ENCODE measurements around the gene PANX1.

Gene PANX1

DNA sequence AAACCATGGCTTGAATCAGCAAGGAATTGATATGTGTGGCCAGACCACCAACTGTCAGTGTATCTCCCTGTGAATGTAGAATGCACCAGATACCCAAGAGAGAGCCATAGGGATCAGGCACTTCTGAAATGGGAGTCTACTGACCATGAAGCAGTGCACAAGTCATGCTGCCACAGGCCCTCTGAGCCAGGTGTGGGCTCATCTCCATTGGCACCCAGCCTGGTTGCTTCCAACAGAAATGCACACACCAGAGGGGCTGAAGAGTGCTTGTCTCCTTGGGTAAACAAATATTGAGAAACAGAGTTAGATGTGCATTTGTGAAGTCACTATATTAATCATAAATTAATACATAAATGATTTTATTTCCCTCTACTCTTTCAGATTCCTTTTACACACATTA, 28.4 kb upstream of the PANX1 start:
- no peak overlapping the region for H3K4me3 ChIP-seq (replicated peaks; ENCODE audit: low read depth, low read length)
- TF ChIP-seq, protein P1, sequence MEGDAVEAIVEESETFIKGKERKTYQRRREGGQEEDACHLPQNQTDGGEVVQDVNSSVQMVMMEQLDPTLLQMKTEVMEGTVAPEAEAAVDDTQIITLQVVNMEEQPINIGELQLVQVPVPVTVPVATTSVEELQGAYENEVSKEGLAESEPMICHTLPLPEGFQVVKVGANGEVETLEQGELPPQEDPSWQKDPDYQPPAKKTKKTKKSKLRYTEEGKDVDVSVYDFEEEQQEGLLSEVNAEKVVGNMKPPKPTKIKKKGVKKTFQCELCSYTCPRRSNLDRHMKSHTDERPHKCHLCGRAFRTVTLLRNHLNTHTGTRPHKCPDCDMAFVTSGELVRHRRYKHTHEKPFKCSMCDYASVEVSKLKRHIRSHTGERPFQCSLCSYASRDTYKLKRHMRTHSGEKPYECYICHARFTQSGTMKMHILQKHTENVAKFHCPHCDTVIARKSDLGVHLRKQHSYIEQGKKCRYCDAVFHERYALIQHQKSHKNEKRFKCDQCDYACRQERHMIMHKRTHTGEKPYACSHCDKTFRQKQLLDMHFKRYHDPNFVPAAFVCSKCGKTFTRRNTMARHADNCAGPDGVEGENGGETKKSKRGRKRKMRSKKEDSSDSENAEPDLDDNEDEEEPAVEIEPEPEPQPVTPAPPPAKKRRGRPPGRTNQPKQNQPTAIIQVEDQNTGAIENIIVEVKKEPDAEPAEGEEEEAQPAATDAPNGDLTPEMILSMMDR (IDR thresholded peaks at IDR 0.05; ENCODE audit: low read depth, low read length, missing control alignments), result no peak
- DNase-seq (ENCODE audit: extremely low read depth, low read depth), result no peak

DNA sequence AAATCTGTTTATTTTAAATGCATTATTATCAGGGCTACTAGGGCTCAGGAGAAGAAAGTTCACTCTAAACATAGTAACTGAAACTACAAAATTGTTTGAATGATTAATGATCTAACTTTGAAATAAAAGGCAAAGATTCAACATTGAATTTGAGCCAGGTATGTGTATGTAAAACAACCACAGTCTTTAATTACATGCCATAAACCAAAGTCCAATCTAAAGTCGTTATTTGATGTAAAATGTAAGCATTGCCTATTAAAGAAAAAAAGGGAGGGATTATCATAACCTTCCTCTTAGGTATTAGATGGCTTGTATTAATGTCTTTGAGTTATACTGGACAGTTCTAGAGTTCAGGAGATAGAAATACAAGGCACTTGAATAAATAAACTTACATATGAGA, 25.2 kb upstream of the PANX1 start:
- no peak for DNase-seq (ENCODE audit: extremely low read depth, low read depth)
- TF ChIP-seq, protein P1 (IDR thresholded peaks at IDR 0.05; ENCODE audit: low read depth, low read length, missing control alignments), result no peak
- H3K4me3 ChIP-seq (replicated peaks; ENCODE audit: low read depth, low read length), result no peak overlapping the region

DNA sequence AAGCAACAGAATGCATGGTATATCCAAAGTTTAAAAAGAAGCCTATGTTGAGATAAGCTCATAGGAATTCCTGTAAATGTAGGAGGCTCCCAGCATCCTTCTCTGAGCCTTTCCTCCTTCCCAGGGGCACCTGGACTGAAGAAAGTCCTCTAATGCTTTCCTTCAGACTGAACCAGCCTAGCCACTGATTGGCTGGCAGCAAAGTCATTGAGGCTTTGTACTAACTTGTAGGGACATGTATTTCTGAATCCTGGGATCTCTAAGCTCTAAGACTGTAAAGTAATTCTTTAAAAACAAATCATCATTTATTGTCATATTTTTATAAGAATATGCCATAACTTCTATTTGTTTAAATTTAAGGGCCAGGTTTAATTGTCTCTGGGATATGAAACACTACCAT, 23.9 kb upstream of the PANX1 start:
- no peak for DNase-seq (ENCODE audit: extremely low read depth, low read depth)
- H3K4me3 ChIP-seq (replicated peaks; ENCODE audit: low read depth, low read length), result no peak overlapping the region
- TF ChIP-seq, protein P1 (IDR thresholded peaks at IDR 0.05; ENCODE audit: low read depth, low read length, missing control alignments), result no peak

DNA sequence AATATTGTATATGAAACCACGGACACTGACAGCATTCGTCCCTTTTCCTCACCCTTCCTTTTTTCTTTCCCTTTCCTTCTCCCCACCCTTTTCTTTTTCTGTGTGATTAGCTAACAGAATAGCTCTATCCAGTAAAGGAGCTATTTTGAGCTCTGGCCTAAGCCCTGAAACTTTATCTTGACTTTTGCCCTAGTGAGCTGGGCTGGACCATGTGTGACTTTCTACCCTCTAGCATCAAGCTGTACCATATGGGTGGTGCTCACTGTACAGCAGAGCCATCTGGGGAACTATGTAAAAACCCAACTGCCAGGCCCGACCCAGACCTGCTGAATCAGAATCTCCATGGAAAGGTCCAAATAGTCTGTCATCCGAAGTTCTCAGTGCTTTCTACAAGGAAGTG, 21.9 kb upstream of the PANX1 start:
- TF ChIP-seq, protein P1 (IDR thresholded peaks at IDR 0.05; ENCODE audit: low read depth, low read length, missing control alignments), result no peak
- H3K4me3 ChIP-seq (replicated peaks; ENCODE audit: low read depth, low read length), result no peak overlapping the region
- DNase-seq (ENCODE audit: extremely low read depth, low read depth), result no peak

DNA sequence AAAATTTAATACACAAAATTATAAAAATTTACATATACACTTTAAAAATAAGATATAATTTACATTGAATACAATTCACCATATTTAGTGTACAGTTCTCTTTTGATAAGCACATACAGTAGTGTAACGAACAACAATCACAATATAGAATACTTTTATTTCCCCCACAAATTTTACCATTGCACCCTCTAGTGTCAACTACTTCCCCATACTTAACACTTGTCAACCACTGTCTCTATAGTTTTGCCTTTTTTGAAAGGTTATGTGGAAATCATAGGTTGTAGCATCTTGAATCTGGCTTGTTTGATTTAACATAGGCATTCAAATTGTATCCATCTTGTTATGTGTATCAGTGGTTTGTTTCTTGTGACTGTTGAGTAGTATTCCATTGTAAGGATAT, 21.3 kb upstream of the PANX1 start:
- H3K4me3 ChIP-seq (replicated peaks; ENCODE audit: low read depth, low read length), result no peak overlapping the region
- TF ChIP-seq, protein P1 (IDR thresholded peaks at IDR 0.05; ENCODE audit: low read depth, low read length, missing control alignments), result no peak
- no peak for DNase-seq (ENCODE audit: extremely low read depth, low read depth)

DNA sequence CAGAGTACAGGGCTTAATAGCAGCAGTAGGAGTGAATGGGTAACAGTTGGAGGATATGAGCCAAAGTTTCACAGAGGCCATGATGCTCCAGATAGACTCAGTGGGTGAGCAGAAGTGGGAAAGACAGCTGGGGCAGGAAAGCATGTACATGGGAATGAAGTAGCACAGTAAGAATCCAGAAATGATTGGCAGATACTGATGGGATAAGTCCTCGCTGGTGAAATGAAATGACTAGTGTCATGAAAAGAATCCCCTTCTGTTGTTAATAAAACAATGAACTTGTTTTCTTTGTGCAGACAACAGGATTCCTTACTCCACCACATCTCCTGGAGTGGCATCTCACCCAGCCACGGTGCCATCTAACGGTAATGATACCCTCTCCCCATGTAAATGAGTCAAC, 17.4 kb upstream of the PANX1 start:
- no peak for DNase-seq (ENCODE audit: extremely low read depth, low read depth)
- H3K4me3 ChIP-seq (replicated peaks; ENCODE audit: low read depth, low read length), result no peak overlapping the region
- TF ChIP-seq, protein P1 (IDR thresholded peaks at IDR 0.05; ENCODE audit: low read depth, low read length, missing control alignments), result no peak

DNA sequence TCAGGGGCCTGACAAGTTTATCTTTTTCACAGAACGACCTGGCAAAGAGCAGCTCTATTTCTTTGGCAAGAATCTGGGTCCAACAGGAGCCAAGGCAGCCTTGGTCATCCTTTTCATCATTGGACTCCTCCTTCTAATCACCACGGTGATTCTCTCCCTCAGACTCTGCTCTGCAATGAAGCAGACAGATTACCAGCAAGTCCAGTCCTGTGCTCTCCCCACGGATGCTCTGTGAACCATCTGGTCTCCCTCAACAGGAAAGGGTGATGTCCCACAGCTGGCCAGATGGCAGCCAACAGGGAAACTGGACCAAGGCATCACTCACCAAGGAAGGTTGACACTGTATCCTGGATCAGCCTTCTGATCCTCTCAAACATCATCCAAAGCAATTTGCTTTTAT, 17.0 kb upstream of the PANX1 start:
- TF ChIP-seq, protein P1 (IDR thresholded peaks at IDR 0.05; ENCODE audit: low read depth, low read length, missing control alignments), result no peak
- DNase-seq (ENCODE audit: extremely low read depth, low read depth), result no peak
- H3K4me3 ChIP-seq (replicated peaks; ENCODE audit: low read depth, low read length), result no peak overlapping the region
